NT2/D1 (cell line): ENCODE data around the gene POU4F3.

Source experiments
- SUZ12 ChIP-seq: IDR thresholded peaks from 2 replicates; pipeline ENCODE4 v1.6.1; 2011; ENCODE audit not compliant: insufficient read length, insufficient read depth; ENCODE audit errors: extremely low read depth
- YY1 ChIP-seq: IDR thresholded peaks from 2 replicates; pipeline ENCODE4 v1.6.1; 2011; ENCODE audit not compliant: insufficient read length, insufficient read depth
- ZNF274 ChIP-seq: IDR thresholded peaks from 2 replicates; pipeline ENCODE4 v1.6.1; 2011; ENCODE audit warnings: mild to moderate bottlenecking, low read depth, low read length

DNA sequence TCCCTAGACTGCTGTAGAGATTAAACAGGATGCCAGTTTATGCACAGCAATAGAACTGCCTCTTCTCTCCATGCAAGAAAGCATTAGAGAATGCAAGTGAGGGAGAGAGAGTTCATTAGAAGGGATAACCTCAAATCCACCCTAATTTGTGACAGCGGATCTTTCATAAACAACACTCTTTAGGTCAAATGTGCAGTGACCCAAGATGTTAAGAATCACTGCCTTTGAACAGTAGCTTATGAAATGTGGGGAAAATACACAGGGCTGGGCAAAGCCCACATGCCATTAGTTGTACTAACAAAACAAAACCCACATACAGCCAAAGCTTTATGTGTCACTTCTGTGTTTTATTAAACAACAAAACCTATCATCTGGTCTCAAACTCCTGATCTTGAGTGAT lies 36.2 kb upstream of the POU4F3 start:
- TF ChIP-seq SUZ12: no peak
- no peak for TF ChIP-seq ZNF274
- no peak for TF ChIP-seq YY1
